HG03378 (cell line): Measurements from ENCODE around the gene MBP.
"Not testable (repeated sequence)": the region's sequence is repeated elsewhere in the genome, so short reads cannot be mapped to it uniquely, and the experiment has no call there.

Experiments used
- ATAC-seq: cut with Tn5 transposase; IDR thresholded peaks from one replicate; pipeline ENCODE4 v1.9.1; 2021; ENCODE audit warnings: mild to moderate bottlenecking, moderate library complexity; ENCODE audit not compliant: unreplicated experiment

The MBP gene

DNA sequence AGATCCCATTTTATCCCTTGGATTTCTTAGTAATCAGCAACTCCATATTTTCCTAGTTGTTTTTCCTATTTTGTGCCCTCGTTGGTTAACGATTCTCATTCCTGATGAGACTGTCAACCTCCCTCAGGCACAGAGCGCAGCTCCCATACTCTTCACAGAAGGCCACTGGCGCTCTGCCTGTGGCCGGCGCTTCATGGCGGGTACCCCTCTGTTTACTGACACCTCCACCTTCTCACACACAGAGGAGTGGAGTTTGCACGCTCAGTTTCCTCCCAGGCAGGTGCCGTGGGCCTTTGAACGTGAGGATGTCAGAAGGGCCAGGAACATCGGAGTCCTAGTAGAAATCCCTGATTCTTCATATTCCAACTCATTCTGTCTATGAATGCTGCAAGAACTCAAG, 139.0 kb downstream of the MBP start:
- ATAC-seq, result no peak

DNA sequence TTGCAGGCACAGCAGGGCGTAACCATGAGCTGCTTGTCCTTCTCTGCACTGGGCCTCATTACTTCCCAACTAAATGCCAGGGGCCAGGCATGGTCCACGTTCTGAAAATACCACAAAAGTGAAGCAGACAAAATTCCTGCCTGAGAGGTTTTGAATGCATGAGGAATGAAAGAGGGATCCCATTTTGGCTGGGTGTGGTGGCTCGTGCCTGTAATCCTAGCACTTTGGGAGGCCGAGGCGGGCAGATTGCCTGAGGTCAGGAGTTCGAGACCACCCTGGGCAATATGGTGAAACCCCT, 139.5 kb downstream of the MBP start:
- ATAC-seq, result no peak

DNA sequence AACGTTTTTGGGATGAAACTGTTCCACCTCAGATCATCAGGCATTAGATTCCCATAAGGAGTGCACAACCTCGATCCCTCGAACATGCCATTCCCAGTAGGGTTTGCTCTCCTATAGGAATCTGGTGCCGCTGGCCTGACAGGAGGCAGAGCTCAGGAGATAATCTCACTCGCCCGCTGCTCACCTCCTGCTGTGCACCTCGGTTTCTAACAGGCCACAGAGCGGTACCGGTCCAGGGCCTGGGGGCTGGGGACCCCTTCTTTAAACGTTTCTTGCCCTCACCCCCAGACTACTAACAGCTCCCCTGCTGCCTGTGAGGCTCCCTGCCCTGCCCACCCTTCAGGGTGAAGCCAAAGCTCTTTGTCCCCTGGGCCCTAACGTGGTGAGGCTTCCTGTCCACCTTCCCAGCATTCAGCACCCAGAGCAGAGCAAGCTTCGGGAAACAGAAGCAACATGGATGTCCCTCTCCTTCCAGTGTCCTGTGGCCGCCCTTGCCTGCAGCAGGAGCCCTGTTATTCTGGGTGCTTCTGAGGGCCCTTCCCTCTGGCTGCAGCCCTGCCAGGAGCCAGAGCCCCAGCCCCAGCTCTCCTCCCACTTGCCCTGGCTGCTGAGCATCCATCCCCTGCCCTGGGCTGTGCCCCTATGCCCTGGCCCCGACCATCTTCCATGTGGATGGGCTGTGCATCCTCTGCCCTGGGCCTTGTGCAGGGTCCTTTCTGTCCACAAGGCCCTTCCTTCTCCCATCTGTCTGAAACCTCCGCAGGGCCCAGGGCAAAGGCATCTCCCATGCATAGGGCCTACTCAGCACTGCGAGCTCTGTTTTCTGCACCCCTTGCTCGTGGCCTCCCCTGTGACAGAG, 140.1 kb downstream of the MBP start:
- no peak for ATAC-seq

DNA sequence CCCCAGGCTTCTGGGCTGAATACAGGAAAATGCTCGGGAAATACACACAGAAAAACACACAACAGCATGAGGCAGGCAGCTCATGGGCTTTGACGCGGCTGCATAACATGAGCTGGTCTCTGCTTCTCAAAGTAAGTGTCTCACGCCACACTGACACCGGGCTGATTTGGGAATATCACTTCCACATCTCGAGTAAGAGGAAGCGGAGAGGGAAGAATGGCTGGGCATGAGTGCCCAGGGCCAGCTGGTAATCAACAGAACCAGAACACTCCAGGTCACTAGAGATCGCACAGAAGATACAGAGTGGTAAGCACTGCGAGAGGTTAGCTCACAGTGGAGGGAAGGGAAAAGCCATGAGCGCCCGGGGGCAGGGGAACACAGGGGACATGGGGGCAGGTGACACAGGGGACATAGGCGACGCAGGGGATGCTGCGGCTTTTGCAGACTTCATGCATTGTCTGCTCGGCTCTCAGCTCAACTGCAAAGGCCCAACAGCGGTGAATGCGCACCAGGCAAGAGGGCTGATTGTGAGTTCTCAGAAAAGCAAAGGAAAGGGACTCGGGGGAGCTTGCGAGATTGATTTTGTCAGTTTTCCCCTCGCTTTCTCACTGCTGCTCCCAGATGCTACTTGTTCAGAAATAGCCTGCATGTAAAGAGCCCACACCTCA, 141.4 kb downstream of the MBP start:
- ATAC-seq, result no peak

DNA sequence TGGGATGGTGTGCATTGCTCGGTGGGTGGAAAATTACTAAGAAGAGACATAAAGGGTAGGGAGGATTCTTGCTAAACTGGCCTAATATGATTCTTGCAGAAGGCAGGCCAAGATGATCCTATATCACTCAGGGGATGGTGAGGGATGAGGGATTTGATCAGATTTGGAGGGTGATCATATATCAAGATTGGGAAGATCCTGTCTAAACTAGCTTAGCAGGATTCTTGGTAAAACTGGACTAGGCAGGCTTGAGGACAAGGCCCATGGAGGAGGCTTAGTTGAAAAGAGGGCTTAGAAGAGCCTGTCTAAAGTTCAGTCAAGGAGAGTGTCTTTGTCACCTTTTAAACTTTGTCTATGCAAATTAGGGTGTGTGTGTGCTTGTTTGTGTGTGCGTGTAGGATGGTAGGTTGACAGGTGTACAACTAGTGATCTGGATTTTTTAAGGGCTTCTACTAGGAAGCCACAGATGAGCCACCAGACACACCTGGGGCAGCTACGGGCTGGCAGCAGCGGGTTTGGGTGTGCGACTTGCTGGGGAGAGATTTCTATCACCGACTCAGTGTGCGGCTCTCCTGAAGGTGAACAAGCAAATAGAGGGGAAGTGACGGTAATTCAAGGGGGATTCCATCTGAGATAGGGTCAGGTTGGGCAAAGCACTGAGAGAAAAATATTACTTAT, 142.1 kb downstream of the MBP start:
- ATAC-seq, result not testable (repeated sequence)

DNA sequence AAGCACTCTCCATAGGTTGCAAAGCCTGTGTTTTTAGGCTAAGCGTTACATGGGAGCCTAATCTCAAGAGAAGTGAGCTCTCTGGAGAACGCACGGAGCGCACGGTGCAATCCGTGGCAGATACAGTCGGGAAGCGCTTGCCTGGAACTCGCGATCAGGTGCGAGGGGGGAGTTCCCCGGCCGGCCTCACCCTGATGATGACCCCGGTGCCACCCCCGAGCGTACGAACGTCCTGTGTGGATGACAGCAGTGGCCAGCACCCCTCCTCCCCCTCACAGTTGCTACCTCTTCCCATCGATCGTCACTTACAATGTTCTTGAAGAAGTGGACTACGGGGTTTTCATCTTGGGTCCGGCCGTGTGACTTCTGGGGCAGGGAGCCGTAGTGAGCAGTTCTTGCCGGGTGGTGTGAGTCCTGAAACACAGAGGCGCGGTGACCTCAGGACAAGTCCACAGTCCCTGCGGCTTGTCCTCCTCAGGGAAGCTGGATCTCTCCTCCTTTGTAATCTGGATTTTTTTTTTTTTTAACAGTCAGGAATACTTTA, 142.9 kb downstream of the MBP start:
- no peak for ATAC-seq

DNA sequence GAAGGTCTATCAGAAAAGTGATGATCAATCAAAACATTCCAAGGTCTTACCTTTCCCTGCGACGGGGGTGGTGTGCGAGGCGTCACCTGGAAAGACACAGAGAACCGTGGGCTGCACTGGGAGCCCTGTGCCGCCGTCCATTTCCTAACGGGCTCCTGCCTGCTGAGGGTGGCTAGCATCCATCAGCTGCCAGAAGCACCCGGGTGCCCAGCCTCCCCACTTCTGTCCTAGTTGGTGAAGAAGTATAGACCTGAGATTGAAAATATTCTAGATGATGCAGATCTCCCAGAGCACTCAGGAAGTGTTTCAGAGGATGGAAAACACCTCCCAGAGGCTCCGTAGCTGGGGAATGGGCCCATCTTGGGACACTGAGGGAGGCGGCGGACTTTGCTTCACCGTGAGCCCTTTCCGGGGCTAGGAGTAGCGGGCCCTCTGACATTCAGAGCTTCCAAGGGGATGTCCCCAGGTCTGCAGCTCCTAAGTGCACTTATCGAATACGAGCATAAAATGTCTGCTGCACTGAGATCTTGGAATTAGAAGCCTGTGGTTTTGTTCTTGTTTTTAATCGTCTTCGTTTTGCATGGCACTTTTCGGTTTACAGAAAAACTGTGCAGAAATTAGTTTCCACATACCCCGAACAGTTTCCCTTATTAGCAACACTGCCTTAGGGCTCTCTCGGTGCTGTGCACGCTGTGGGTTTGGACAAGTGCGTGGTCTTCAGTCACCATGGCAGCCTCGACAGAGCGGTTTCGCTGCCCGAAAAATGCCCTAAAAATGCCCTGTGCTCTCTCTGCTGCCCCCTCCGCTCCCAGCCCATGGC, 143.5 kb downstream of the MBP start:
- no peak for ATAC-seq

DNA sequence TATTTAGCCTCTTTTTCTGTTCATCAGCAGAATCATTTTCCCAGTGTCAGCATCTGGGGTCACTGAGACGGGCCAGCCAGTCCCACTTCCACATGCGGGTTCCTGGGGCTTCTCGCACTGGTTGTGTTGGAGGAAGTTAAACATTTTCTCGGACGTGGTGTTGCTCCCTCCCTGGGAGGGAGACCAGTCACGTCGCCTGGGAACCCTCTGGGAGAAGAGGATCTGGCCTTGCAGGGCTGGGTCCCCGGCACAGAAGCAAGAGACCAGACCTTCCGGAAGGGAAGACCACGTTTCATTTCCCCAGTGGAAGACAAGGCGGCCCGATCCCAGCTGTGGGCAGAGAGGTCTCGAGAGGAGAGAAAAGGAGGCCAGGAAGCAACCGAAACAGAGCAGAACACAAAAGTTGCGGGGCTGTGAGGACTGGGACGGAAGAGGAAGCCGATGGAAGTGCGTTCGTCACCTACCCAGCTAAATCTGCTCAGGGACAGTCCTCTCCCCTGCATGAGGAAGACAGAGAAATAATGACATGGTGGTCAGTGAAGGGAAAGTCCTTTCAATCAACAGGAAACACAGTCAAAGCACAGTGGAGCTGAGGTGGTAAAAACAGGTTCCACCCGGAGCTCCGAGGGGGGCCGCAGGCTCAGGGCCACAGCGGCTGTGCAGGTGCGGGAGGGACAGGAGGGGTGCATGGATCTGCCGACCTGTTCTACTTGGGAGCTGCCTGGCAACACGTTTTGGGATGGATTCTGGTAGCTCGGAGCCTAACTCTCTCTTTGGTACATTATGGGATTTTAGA, 144.4 kb downstream of the MBP start:
- ATAC-seq, result no peak

DNA sequence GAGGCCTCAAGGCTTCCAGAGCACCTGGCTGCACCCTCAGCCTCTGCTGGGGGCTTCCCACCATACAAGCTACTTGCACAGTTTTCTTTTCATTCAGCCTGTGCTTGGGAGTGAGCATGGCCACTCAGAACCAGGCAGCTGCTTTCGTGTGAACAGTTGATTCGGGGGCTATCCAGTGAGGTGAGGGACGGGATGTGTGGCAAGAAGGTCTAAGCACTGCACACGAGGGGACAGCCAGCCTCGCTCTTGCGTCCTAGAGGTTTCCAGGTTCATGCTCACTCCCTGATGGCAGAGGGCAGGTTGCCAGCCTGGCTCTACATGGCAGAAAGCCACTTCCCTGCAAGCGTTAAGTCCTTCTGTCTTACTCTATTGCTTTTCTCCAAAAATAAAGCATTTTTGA, 146.2 kb downstream of the MBP start:
- ATAC-seq, result no peak

DNA sequence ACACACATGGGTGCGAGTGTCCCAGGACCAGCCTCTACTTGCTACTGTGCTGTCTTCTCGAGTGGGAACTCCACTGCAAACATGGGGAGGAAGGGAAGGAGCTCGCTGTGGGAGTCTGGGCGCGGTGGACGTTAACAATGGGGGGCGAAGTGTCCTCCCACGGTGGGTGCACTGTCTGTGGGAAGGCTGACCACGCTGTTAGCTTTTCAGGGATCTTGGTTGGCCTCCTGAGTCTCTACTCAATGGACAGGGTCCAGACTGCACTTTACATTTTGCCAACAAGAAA, 146.7 kb downstream of the MBP start:
- ATAC-seq, result no peak

DNA sequence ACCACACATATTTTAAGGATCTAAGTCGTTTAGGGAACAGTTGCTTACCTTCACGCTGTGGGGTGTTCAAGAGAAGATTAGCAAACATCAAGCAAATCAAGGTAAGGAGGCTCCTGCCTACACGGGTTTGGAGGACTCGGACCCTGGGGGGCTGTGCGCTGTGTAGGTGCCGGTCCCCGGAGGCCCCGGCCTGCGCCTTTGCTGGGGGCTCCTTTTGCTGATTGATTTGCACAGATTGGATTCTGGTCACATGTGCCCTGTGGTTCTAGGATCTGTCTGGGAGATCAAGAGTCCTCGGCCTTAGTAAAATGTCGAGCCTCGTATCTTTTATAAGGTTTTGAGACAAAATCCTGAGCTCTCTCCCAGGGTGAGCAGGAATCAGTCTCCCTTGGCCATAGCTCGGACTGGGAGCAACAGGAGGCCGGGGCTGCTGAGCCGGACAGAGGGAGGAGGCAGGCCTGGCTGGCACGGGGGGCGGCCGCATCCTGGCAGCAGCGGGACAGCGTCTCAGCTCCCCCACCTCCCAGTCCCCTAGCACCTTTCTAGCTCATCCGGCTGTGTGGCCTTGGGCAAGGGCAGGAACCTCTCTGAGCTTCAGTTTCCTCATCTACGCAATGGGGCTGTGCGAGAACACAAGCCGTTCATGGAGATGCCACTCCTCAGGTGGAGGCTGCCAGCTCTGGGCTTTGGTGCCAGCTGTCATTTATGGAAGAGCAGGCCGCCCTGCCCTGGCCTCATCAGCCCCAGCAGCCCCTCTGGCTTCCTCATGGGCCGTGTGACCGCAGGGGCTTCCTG, 147.2 kb downstream of the MBP start:
- ATAC-seq, result no peak

DNA sequence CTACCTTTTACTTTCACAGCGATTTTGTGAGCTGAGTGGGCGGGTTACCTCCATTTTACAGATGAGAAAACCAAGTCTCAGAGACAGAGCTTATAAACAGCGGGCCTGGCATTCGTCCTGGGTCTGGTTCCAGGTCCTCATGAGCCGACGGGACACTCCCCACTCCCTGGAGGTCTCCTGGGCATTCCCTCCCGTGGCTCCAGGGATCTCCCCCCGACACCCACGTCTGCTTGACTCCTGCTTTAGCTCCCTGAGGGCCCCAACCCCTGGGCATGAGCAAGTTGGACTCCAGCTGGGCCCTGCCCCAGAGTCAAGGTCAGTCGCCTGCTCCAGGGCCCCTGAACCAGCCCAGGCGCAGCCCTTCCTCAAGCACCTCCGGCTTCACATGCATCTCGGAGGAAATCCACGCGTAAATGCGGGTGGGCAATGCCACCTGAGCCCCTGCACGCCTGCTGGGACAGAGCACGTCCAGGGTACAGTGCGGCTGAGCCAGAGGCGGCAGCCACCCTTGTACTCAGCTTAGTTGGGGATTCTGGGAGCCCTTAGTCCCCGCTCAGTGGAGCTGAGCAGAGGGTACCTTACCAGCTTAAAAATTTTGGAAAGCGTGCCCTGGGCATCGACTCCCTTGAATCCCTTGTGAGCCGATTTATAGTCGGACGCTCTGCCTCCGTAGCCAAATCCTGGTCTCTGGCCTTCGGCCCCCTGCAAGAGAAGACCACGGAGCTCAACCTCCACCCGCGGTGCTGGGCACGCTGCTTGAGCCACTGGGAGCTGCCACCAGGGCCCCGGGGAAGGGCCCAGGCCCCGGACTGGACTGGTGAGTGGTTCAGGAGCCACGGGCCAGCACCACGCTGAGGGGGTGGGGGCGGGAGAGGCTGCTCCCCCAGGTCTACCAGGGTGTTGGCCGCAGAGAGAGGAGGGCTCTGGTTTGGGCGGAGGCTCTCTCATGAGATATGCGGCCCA, 148.1 kb downstream of the MBP start:
- ATAC-seq, result no peak

DNA sequence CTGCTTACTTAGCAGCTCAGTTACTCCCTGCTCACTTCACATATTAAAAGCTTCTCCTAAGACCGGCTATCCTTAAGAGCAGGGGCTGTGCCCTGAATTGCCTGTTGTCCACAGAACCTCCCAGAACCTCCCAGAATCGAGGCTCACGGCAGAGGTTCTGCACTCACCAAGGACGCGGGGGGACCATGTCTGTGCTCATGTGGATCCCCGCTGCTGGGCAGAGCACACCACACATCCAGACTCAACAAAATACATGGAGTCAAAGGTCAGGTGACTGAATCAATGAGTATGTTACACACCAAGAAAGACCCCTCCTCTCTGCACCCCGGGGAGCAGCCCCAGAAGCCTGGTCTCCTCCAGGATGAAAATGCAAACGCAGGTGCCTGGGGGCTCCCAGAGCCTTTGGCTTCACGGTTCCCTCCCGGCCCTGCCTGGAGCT, 149.0 kb downstream of the MBP start:
- no peak for ATAC-seq

DNA sequence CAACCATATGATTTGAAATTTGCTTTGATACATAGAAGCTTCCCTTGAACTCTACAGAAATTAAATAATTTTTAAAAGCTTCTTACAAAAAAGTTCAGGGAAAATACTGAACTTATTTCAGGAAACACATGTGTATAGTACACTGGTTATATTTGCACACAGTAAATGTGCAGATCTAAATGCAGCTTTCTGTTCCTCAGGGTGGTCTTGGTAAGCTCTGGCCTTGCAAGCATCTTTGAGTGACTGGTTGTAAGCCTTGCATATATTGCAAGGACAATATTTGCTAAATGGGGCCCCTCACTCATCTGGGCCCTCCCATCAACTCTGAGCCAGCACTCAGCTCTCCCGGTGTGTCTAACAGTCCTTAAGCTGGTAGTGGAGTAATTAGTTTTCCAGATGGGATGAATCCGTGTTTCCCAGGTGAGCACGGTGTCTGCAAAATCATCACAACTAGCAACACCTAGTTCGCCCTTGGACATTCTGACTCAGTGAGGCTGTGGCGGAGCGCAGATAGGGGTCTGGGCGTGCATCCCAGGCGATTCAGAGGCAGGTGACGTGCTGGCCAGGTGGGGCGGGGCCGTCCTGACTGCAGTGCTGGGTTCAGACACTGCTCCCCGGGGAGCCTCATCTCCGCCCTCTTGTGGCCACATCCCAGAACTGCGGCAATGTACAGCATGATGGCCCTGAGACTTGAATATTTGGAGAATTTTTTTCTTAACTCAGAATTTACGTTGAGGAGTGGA, 149.6 kb downstream of the MBP start:
- peak; percentile 70 for ATAC-seq

DNA sequence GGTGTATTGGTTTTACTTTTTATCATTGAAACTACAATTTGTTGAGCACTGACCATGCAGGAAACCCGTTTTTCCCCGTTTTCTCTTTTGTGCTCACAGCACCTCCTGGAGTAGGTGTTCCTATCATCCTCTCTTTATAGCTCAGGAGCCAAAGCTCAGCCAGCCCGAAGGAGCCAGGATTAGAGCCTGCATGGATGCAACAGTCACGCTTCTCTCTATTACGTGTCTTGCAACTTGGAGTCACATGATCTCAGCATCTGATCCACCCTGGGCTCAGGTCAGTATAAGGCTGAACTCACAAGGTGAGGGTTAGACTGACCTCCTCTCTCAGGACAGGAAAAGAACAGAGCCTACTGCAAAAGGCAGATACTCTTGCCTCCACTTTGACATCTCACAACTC, 150.5 kb downstream of the MBP start:
- ATAC-seq, result no peak

DNA sequence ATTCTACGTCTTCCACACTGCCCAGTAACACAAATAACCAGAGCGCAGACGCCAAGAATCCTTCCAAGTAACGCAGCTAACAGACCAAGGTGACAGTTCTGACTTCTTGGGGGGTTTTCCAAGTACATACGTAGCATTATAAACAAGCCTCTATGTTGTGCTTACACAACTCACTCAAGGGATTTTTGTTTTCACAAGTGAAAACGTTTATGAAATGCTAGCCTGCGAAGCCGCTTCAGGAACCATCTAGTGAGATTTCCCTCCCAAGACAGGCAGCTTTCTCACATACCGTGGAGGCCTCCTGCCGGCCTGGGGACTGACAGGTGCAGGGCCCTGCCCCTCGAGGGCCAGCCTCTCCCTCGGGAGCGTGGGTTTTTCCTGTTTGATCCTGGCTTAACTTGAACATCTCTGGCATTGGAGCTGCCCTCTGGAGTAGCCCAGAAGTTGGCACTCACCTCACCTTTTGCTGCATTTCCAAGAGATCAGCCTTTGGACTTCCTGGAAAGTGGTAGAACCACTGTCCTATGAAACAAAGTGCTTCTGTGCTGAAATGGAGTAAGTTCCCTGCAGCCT, 151.1 kb downstream of the MBP start:
- peak; percentile 44 for ATAC-seq

DNA sequence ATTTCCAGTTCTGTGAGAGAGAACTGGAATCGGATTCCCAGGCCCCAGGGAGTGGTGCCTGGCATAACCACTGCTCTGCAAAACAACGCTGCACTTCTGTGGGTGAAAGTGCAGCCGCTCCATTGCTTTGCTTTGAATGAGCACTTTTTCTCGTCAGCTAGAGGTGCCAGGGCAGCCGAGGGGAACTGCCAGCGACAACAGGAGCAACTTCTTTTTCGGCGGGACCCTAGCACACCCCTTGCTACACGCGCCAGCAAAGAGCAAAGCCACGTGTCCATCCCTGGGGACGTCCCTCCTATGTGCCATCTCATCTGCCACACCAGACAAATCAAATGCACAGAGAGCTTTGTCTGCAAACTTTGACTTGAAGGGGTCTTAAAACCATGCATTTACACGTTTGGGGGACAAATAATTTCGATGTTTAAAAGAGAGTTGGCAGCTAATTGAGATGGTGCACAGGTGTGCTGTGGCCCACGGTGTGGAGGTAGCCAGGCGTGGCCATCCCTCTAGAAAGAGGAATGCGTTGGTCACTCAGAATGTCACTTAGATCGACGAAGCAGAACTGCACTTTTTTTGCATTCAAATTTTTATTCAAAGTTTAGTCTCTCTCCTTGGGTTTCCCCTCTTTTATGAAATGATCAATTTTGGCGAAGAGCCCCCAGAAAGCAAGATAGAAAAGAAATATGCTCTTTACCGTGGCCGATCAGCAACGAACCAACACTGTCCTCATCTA, 151.8 kb downstream of the MBP start:
- ATAC-seq, result peak; percentile 39
